CD4-positive, CD25-positive, alpha-beta regulatory T cell (primary cell): ENCODE data around the gene RAPGEF5. TPM values are rescaled to one million over a fixed set of nuclear protein-coding genes. Genes with fewer than 3 reads are reported as not detected.

Source experiments
- ATAC-seq, 2 donors: fragments of 150-1000 bp; cut with Tn5 transposase; one replicate each; pipeline ENCODE4 v1.10.0; 2021; ENCODE audit warnings: low read depth in 2 of 2, moderate number of reproducible peaks in 2 of 2, moderate library complexity in 1 of 2
- DNase-seq, 3 donors: peaks; one replicate each; pipeline versions ENCODE4 v3.0.0 to v3.0.0-alpha.2; 2012 to 2022; ENCODE audit warnings: mixed read lengths in 1 of 3
- H3K27ac ChIP-seq: one replicate; pipeline ENCODE4 v1.7.0; 2013; ENCODE audit warnings: mild to moderate bottlenecking, low read length; ENCODE audit not compliant: insufficient read depth, poor library complexity, severe bottlenecking
- H3K27me3 ChIP-seq: one replicate; pipeline ENCODE4 v1.7.0; 2013; ENCODE audit warnings: low read length; ENCODE audit not compliant: control insufficient read depth, insufficient read depth
- H3K36me3 ChIP-seq: one replicate; pipeline ENCODE4 v1.7.0; 2013; ENCODE audit warnings: mild to moderate bottlenecking, low read length, moderate library complexity; ENCODE audit not compliant: control insufficient read depth, insufficient read depth
- H3K4me1 ChIP-seq: 2 replicates; pipeline ENCODE4 v1.7.0; 2013; ENCODE audit warnings: mild to moderate bottlenecking, low read length; ENCODE audit not compliant: insufficient read depth, control insufficient read depth, poor library complexity, severe bottlenecking
- H3K4me3 ChIP-seq: one replicate; pipeline ENCODE4 v1.7.0; 2013; ENCODE audit warnings: low read depth, mild to moderate bottlenecking, low read length, moderate library complexity
- H3K9me3 ChIP-seq, 2 experiments: 1 replicate in 1 of 2; 2 replicates in 1 of 2; pipeline ENCODE4 v1.7.0; 2013; ENCODE audit warnings: low read length in 2 of 2, mild to moderate bottlenecking in 1 of 2, moderate library complexity in 1 of 2; ENCODE audit not compliant: control insufficient read depth in 2 of 2
- H3K27ac Mint-ChIP-seq, 3 donors: one replicate each; pipeline ENCODE4 v1.8.0; 2020 to 2022; ENCODE audit warnings: mild to moderate bottlenecking in 3 of 3, mixed read lengths in 3 of 3, moderate library complexity in 2 of 3
- H3K27me3 Mint-ChIP-seq: one replicate; pipeline ENCODE4 v1.8.0; 2022; ENCODE audit warnings: mild to moderate bottlenecking, mixed read lengths
- H3K36me3 Mint-ChIP-seq: one replicate; pipeline ENCODE4 v1.8.0; 2020; ENCODE audit warnings: mixed read lengths
- H3K4me1 Mint-ChIP-seq, 4 donors: one replicate each; pipeline ENCODE4 v1.8.0; 2020 to 2022; ENCODE audit warnings: mixed read lengths in 4 of 4, mild to moderate bottlenecking in 1 of 4
- H3K4me3 Mint-ChIP-seq, 4 donors: one replicate each; pipeline ENCODE4 v1.8.0; 2020 to 2022; ENCODE audit warnings: mild to moderate bottlenecking in 4 of 4, mixed read lengths in 4 of 4, moderate library complexity in 3 of 4
- H3K9me3 Mint-ChIP-seq, 7 donors: one replicate each; pipeline ENCODE4 v1.8.0; 2020 to 2022; ENCODE audit warnings: mixed read lengths in 7 of 7, mild to moderate bottlenecking in 3 of 7, moderate library complexity in 2 of 7
- polyA plus RNA-seq, 4 donors: library from polyadenylated mRNA; unstranded; fragments of 300-500 nt; fragmentation: Illumina TruSeq; gene quantifications; one replicate each; pipeline ENCODE4 v1.2.3, GENCODE V29; 2021
- total RNA-seq: library from RNA; stranded (reverse); gene quantifications from one replicate; pipeline ENCODE4 v1.2.3, GENCODE V29; 2022

RAPGEF5 gene
- total and polyA plus RNA-seq, 5 donors from 2014 or later: not detected

GRCh38 chr7:22387583-22387982 lies 30.6 kb upstream of the RAPGEF5 start:
- H3K36me3 Mint-ChIP-seq: no peaks in the 10 kb centered on the region
- DNase-seq (no peak), ATAC-seq (no peak)
- no peaks in the 10 kb centered on the region for H3K4me1 ChIP-seq
- H3K27me3 Mint-ChIP-seq: peaks cover 4% of the 10 kb centered on the region
- no peak overlapping the region for H3K4me3 ChIP-seq
- H3K4me1 Mint-ChIP-seq: no peaks in the 10 kb centered on the region
- H3K27ac ChIP-seq: no peak overlapping the region
- H3K36me3 ChIP-seq: no peaks in the 10 kb centered on the region
- H3K9me3 Mint-ChIP-seq: no peaks in the 10 kb centered on the region
- H3K9me3 ChIP-seq: no peaks in the 10 kb centered on the region
- no peak overlapping the region for H3K4me3 Mint-ChIP-seq
- no peaks in the 10 kb centered on the region for H3K27me3 ChIP-seq
- H3K27ac Mint-ChIP-seq: no peak overlapping the region

DNA sequence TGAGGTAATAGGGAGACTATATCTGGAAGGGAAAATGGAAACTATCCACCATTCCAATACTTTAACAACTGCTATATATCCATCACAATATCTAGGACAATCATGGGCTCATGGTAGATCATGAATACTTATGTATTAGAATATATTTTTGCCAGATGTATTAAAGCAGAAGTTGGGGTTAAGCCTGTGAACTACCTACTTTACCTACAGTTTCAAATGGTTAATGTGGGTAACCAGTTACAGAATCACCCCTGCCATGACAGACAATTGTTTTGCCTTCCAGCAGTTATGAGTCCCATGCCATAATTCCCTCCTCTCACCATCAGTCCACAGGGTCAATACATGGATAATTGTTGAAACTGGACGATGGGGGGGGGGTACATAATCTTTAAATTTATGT lies 29.9 kb upstream of the RAPGEF5 start:
- ATAC-seq (no peak), DNase-seq (no peak)
- no peaks in the 10 kb centered on the region for H3K9me3 Mint-ChIP-seq
- H3K27ac ChIP-seq: no peak overlapping the region
- H3K27ac Mint-ChIP-seq: no peak overlapping the region
- no peaks in the 10 kb centered on the region for H3K4me1 ChIP-seq
- H3K27me3 ChIP-seq: no peaks in the 10 kb centered on the region
- H3K36me3 ChIP-seq: no peaks in the 10 kb centered on the region
- H3K27me3 Mint-ChIP-seq: peaks cover 4% of the 10 kb centered on the region
- no peaks in the 10 kb centered on the region for H3K9me3 ChIP-seq
- H3K36me3 Mint-ChIP-seq: no peaks in the 10 kb centered on the region
- H3K4me3 ChIP-seq: no peak overlapping the region
- H3K4me3 Mint-ChIP-seq: no peak overlapping the region
- H3K4me1 Mint-ChIP-seq: no peaks in the 10 kb centered on the region

DNA sequence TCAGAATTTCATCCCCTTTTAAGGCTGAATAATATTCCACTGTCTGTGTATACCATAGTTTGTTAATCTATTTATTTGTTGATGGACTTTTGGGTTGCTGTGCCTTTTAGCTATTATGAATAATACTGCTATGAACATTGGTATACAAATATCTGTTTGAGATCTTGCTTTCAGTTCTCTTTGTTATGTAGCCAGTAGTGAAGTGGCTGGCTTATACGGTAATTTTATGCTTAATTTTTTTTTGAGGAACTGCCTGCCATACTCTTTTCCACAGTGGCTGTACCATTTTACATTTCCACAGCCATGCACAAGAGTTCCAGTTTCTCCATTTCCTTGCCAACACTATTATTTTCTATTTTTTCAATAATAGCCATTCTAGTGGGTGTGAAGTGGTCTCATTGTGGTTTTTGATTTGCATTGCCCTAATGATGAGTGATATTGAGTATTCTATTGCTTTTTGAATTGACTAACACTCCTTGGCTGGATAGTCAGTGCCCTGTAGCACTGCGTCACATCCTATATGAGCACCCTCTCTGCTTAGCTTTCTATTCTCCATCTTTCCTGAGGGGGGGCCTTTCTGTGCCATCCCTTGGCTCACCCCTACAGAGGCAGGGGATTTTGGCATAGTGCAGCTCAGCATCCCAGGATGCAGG lies 29.4 kb upstream of the RAPGEF5 start:
- DNase-seq (no peak), ATAC-seq (no peak)
- H3K27ac ChIP-seq: no peak overlapping the region
- Mint-ChIP-seq H3K4me1 (no peaks in the 10 kb centered on the region), H3K4me3 (no peak overlapping the region), H3K36me3 (no peaks in the 10 kb centered on the region), H3K27me3 (peaks cover 4% of the 10 kb centered on the region), H3K9me3 (no peaks in the 10 kb centered on the region), H3K27ac (no peak overlapping the region)
- H3K4me1 ChIP-seq: no peaks in the 10 kb centered on the region
- H3K36me3 ChIP-seq: no peaks in the 10 kb centered on the region
- no peaks in the 10 kb centered on the region for H3K27me3 ChIP-seq
- H3K9me3 ChIP-seq: no peaks in the 10 kb centered on the region
- no peak overlapping the region for H3K4me3 ChIP-seq

GRCh38 chr7:22385326-22385725 lies 28.4 kb upstream of the RAPGEF5 start:
- DNase-seq: no peak
- H3K4me3 Mint-ChIP-seq: no peak overlapping the region
- H3K36me3 ChIP-seq: no peaks in the 10 kb centered on the region
- H3K36me3 Mint-ChIP-seq: no peaks in the 10 kb centered on the region
- ATAC-seq: no peak
- no peaks in the 10 kb centered on the region for H3K9me3 ChIP-seq
- no peaks in the 10 kb centered on the region for H3K27me3 ChIP-seq
- no peaks in the 10 kb centered on the region for H3K4me1 ChIP-seq
- no peaks in the 10 kb centered on the region for H3K4me1 Mint-ChIP-seq
- peaks cover 4% of the 10 kb centered on the region for H3K27me3 Mint-ChIP-seq
- H3K4me3 ChIP-seq: no peak overlapping the region
- H3K9me3 Mint-ChIP-seq: no peaks in the 10 kb centered on the region
- H3K27ac Mint-ChIP-seq: no peak overlapping the region
- no peak overlapping the region for H3K27ac ChIP-seq

DNA sequence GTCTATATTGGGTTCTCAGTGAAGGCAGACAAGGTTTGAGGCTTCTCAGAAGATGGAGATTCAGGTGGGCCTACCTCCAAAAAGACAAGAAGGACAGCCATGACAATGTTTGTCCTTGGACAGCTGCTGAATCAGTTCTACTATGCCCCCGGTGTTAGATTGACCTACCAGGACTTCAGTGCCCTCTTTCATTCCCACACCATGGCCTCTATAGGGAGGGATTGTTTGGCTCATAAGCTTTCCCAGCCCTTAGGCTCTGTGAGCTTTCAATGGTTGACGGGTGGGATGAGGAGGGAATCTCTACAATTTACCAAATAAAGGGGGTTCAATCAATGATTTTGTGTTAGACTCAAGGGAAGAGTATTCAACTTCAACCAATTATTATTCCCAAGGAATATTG lies 23.4 kb upstream of the RAPGEF5 start:
- Histone ChIP-seq H3K27ac (no peak overlapping the region), H3K4me1 (no peaks in the 10 kb centered on the region), H3K27me3 (no peaks in the 10 kb centered on the region), H3K4me3 (no peak overlapping the region), H3K9me3 (no peaks in the 10 kb centered on the region), H3K36me3 (no peaks in the 10 kb centered on the region)
- ATAC-seq (no peak), DNase-seq (no peak)
- H3K27ac Mint-ChIP-seq: no peak overlapping the region
- no peaks in the 10 kb centered on the region for H3K9me3 Mint-ChIP-seq
- H3K36me3 Mint-ChIP-seq: no peaks in the 10 kb centered on the region
- peaks cover 4% of the 10 kb centered on the region for H3K27me3 Mint-ChIP-seq
- no peaks in the 10 kb centered on the region for H3K4me1 Mint-ChIP-seq
- H3K4me3 Mint-ChIP-seq: no peak overlapping the region

DNA sequence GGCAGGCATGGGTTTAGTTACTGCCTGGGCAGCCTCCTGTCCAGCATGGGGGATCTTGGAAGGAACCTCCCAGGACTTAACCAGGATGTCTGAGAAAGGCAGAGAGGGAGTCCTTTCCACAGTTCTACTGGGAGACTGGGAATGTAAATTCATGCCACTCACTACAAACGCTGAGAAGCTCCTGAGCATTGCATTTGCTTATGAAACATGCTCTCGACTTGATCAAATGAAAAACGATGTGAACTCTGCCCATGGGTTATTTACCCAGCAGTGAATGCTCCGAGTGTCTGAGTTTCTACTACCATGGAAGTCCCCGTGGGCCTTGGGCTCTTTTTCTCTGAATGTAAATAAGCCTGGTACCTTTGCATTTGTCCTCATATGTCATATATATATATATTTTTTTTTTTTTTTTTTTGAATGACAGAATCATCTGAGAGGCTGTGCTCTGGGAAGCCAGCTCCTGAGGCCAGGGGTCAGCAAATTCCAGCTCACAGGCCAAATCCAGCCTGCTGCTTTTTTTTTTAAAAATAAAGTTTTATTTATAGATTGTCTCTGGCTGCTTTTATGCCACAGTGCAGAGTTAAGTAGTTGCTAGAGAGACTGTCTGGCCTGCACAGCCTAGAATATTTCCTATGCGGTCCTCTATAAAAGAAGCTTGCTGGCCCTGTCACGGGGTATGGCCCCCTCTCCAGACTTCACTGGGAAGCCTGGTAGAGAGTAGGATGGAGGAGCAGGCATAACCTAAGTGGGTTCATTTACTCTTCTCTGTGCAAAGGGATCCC lies 21.4 kb upstream of the RAPGEF5 start:
- H3K27me3 Mint-ChIP-seq: peaks cover 7% of the 10 kb centered on the region
- no peak overlapping the region for H3K27ac ChIP-seq
- H3K27me3 ChIP-seq: no peaks in the 10 kb centered on the region
- no peaks in the 10 kb centered on the region for H3K9me3 ChIP-seq
- H3K36me3 ChIP-seq: no peaks in the 10 kb centered on the region
- no peak overlapping the region for H3K4me3 Mint-ChIP-seq
- H3K9me3 Mint-ChIP-seq: no peaks in the 10 kb centered on the region
- no peak overlapping the region for H3K4me3 ChIP-seq
- no peaks in the 10 kb centered on the region for H3K36me3 Mint-ChIP-seq
- ATAC-seq: peak in 1 of 2 donors; percentile 25
- no peaks in the 10 kb centered on the region for H3K4me1 ChIP-seq
- no peak overlapping the region for H3K27ac Mint-ChIP-seq
- H3K4me1 Mint-ChIP-seq: no peaks in the 10 kb centered on the region
- no peak for DNase-seq

DNA sequence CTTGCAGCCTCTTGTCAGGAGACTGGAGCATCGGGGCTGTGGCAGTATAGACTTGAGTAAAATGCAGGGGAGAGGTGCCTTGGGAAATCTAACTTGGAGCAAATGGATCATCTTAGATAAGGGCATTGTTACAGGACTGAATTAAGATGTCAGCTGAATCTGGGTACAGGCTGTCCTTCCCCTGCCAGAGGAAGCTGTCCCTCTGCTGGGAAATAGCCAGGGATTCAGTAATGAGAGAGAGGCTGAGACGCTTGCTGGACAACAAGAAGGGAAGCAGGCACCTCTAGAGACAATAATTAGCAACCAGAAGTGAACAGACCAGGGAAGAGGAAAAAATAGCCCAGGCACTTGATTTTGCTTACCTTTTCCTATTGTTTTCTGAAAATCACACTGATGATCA lies 20.7 kb upstream of the RAPGEF5 start:
- Histone ChIP-seq H3K27ac (no peak overlapping the region), H3K27me3 (no peaks in the 10 kb centered on the region), H3K4me3 (no peak overlapping the region), H3K36me3 (no peaks in the 10 kb centered on the region), H3K4me1 (no peaks in the 10 kb centered on the region), H3K9me3 (no peaks in the 10 kb centered on the region)
- H3K27ac Mint-ChIP-seq: peak overlapping the region in 1 of 3 donors; percentile 47
- no peaks in the 10 kb centered on the region for H3K36me3 Mint-ChIP-seq
- no peaks in the 10 kb centered on the region for H3K9me3 Mint-ChIP-seq
- peaks cover 6% of the 10 kb centered on the region for H3K27me3 Mint-ChIP-seq
- H3K4me1 Mint-ChIP-seq: no peaks in the 10 kb centered on the region
- no peak for DNase-seq
- H3K4me3 Mint-ChIP-seq: no peak overlapping the region
- no peak for ATAC-seq
